ENCODE results near the gene CDS2. TPM values are rescaled to one million over a fixed set of nuclear protein-coding genes. Genes with fewer than 3 reads are reported as not detected.

Gene CDS2
- total RNA-seq, 1 experiment from 2014 or later: 25.7 TPM

DNA sequence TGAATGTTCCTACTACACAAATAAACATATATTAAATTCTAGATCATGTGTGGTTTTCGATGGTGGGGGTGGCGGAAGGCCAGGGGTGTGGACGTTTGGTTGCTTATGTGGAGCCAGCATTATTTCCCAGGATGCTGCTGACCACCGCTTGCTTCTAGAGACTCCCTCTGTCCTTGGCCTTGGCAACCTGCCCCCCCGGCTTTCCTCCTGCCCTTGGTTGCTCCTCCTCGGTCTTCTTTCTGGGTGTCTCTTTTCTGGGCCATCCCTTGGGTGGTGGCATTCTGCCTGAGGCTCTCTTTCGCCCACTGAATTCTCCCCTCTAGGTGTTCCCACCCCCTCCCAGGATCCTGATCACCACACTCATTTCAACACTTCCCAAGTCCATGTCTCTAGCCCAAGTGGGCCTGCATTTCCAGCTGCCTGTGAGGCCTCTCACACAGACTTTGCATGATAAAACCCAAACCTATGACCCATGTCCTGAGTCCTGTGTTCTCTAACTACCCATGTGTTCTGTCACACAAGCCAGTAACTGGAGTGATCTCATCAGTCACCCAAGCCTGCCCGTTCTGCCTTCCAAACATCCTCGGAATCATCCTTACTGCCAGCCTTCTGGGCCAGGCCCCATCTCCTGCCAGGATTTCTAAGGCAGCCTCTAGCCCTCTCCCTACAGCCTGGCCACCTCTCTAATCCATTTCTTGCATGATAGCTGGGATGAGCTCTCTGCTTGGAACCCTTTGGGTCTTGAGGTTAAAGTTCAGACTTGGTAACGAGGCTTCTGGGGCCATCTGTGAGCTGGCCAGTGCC, 71.2 kb downstream of the CDS2 start:
- H3K27ac Mint-ChIP-seq (ENCODE audit: unreplicated experiment): peak overlapping the region; percentile 21

DNA sequence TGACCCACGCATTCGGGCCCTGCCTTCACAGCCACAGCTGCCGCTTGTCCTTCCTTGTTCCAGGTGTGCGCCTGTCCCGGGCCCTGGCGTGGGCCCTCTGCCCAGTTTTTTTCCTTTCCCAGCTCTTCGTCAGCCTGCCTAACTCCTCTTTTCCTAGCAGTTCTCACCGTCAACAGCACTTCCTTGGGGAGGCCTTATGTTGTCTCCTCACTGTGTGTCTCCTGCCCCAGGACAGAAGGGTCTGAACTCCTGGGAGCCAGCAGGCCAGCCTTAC, 71.8 kb downstream of the CDS2 start:
- Mint-ChIP-seq H3K4me3 (ENCODE audit: low read depth, unreplicated experiment) (no peak overlapping the region), H3K4me1 (ENCODE audit: low read depth, unreplicated experiment) (no peaks in the 10 kb centered on the region), H3K9me3 (ENCODE audit: low read depth, unreplicated experiment) (no peaks in the 10 kb centered on the region), H3K27me3 (ENCODE audit: unreplicated experiment) (no peaks in the 10 kb centered on the region), H3K36me3 (ENCODE audit: insufficient read depth, unreplicated experiment) (no peaks in the 10 kb centered on the region), H3K27ac (ENCODE audit: unreplicated experiment) (no peak overlapping the region)
- DNase-seq: no peak
- intact Hi-C loops (cut with micrococcal nuclease; ENCODE audit: unreplicated experiment): loop anchor here (10.0 kb wide), 1 partner anchor 594 kb away; no protein-coding TSS in a partner anchor
- CTCF ChIA-PET: interaction anchor here (1.3 kb wide), 1 partner anchor 73 kb away, joined by 3 read pairs; no protein-coding TSS in a partner anchor
- no TSS peak for BruUV-seq (replicated peaks)
- TF ChIP-seq, protein P1, sequence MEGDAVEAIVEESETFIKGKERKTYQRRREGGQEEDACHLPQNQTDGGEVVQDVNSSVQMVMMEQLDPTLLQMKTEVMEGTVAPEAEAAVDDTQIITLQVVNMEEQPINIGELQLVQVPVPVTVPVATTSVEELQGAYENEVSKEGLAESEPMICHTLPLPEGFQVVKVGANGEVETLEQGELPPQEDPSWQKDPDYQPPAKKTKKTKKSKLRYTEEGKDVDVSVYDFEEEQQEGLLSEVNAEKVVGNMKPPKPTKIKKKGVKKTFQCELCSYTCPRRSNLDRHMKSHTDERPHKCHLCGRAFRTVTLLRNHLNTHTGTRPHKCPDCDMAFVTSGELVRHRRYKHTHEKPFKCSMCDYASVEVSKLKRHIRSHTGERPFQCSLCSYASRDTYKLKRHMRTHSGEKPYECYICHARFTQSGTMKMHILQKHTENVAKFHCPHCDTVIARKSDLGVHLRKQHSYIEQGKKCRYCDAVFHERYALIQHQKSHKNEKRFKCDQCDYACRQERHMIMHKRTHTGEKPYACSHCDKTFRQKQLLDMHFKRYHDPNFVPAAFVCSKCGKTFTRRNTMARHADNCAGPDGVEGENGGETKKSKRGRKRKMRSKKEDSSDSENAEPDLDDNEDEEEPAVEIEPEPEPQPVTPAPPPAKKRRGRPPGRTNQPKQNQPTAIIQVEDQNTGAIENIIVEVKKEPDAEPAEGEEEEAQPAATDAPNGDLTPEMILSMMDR (IDR thresholded peaks at IDR 0.05; ENCODE audit: unreplicated experiment): no peak

More for the DNA sequence above, 71.2 kb downstream of the CDS2 start:
- DNase-seq: no peak
- intact Hi-C loops (cut with micrococcal nuclease; ENCODE audit: unreplicated experiment): loop anchor here (10.0 kb wide), 1 partner anchor 593 kb away; no protein-coding TSS in a partner anchor
- CTCF ChIA-PET: interaction anchor here (1.3 kb wide), 1 partner anchor 72 kb away, joined by 3 read pairs; no protein-coding TSS in a partner anchor
- no TSS peak for BruUV-seq (replicated peaks)
- H3K27me3 Mint-ChIP-seq (ENCODE audit: unreplicated experiment): no peaks in the 10 kb centered on the region
- no peak overlapping the region for H3K4me3 Mint-ChIP-seq (ENCODE audit: low read depth, unreplicated experiment)
- no peaks in the 10 kb centered on the region for H3K4me1 Mint-ChIP-seq (ENCODE audit: low read depth, unreplicated experiment)
- H3K36me3 Mint-ChIP-seq (ENCODE audit: insufficient read depth, unreplicated experiment): no peaks in the 10 kb centered on the region
- TF ChIP-seq, protein P1 (IDR thresholded peaks at IDR 0.05; ENCODE audit: unreplicated experiment): no peak
- H3K9me3 Mint-ChIP-seq (ENCODE audit: low read depth, unreplicated experiment): no peaks in the 10 kb centered on the region

DNA sequence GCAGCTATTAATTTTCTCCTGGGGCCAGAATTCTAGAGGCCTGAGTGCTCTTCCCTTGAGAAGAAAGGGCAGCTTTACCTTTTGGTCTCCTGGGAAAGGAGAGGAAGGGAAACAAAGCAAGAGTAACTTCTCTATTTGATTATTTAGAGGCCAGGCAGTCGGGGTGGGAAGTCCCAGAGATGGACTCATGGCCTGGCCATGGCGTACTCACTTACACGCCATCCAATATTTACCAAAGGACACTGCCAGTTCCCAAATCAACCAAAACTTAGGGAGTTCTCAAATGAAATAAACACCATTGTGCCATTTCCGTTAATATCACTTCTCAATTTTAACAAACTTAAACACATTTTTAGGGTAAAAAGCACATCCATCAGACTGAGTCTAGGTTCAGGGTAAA, 76.6 kb downstream of the CDS2 start:
- Mint-ChIP-seq H3K9me3 (ENCODE audit: low read depth, unreplicated experiment) (no peaks in the 10 kb centered on the region), H3K27me3 (ENCODE audit: unreplicated experiment) (no peaks in the 10 kb centered on the region), H3K36me3 (ENCODE audit: insufficient read depth, unreplicated experiment) (no peaks in the 10 kb centered on the region), H3K4me3 (ENCODE audit: low read depth, unreplicated experiment) (no peak overlapping the region), H3K27ac (ENCODE audit: unreplicated experiment) (no peak overlapping the region), H3K4me1 (ENCODE audit: low read depth, unreplicated experiment) (no peaks in the 10 kb centered on the region)
- TF ChIP-seq, protein P1 (IDR thresholded peaks at IDR 0.05; ENCODE audit: unreplicated experiment): no peak
- no TSS peak for BruUV-seq (replicated peaks)
- CTCF ChIA-PET: no interaction called here
- intact Hi-C loops (cut with micrococcal nuclease; ENCODE audit: unreplicated experiment): no loop called here
- DNase-seq: no peak

DNA sequence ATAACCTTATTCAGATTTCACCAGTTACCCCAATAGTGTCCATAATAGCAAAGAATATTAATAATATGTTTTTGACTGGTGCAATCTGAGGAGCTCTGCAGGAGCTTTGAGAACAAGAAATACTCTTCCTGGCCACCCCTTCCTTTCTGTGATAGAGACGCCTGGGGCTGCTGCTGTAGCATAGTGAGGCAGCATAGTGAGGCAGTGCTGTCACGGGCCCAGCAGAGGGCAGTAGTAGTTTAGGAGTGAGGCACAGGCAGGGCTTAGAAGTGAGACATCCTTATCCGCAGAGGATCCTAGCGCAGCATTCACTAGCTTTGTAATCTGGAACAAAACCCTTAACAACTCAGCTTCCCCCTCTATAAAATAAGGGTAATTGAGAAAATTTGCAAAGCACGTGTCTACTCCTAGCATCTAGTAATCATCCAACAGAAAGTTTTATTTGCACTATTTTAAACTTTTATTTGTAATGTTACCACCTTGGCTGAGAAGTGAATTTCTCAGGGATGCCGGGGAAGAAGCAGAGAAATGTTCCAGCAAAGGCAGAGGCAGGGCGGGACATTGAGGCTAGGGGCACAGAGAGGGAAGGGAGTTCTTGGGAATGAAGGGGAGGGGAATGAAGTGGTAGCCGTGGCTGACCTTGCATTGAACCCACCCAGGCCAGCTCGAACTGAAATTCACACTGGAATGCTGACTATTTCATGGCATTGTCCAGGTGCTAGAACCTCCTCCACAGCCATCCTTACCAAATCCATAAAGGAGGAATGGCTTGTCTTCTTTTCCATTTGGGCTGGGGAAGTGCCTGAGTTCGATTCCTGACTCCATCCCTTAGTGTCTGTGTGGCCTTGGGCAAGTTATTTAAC, 78.8 kb downstream of the CDS2 start:
- Mint-ChIP-seq H3K27ac (ENCODE audit: unreplicated experiment) (no peak overlapping the region), H3K27me3 (ENCODE audit: unreplicated experiment) (no peaks in the 10 kb centered on the region), H3K4me1 (ENCODE audit: low read depth, unreplicated experiment) (no peaks in the 10 kb centered on the region), H3K4me3 (ENCODE audit: low read depth, unreplicated experiment) (no peak overlapping the region), H3K36me3 (ENCODE audit: insufficient read depth, unreplicated experiment) (no peaks in the 10 kb centered on the region), H3K9me3 (ENCODE audit: low read depth, unreplicated experiment) (no peaks in the 10 kb centered on the region)
- no TSS peak for BruUV-seq (replicated peaks)
- CTCF ChIA-PET: interaction anchor here (0.8 to 2.1 kb wide), 4 partner anchors 13 to 243 kb away, joined by 3 to 10 read pairs (median 4); no protein-coding TSS in a partner anchor
- DNase-seq: peak; percentile 73
- TF ChIP-seq, protein P1 (IDR thresholded peaks at IDR 0.05; ENCODE audit: unreplicated experiment): peak; percentile 61
- intact Hi-C loops (cut with micrococcal nuclease; ENCODE audit: unreplicated experiment): loop anchor here (1.0 to 5.0 kb wide), 2 partner anchors 227 to 243 kb away; no protein-coding TSS in a partner anchor
